Mesendoderm (in vitro differentiated cells): ENCODE results near the gene KNCN.

Experiments
- DNase-seq: peaks from one replicate; pipeline ENCODE4 v3.0.0; 2013
- H2AK5ac ChIP-seq: 2 replicates; pipeline ENCODE4 v1.6.1; 2013; ENCODE audit warnings: low read length, inconsistent platforms
- H2BK120ac ChIP-seq: 2 replicates; pipeline ENCODE4 v1.6.1; 2013; ENCODE audit warnings: low read depth, mild to moderate bottlenecking, low read length, moderate library complexity, mixed read lengths
- H2BK15ac ChIP-seq: replicated peaks from 2 replicates; pipeline ENCODE4 v1.6.1; 2013; ENCODE audit warnings: low read depth, mild to moderate bottlenecking, moderate library complexity
- H2BK5ac ChIP-seq: 2 replicates; pipeline ENCODE4 v1.6.1; 2013; ENCODE audit warnings: low read length, inconsistent platforms
- H3K18ac ChIP-seq: 2 replicates; pipeline ENCODE4 v1.6.1; 2013; ENCODE audit warnings: mild to moderate bottlenecking, low read length, mixed read lengths
- H3K23ac ChIP-seq: one replicate; pipeline ENCODE4 v1.6.1; 2013; ENCODE audit warnings: low read length
- H3K27ac ChIP-seq: 2 replicates; pipeline ENCODE4 v1.5.1; 2013; ENCODE audit warnings: low read depth, mild to moderate bottlenecking, inconsistent platforms, low read length, moderate library complexity
- H3K27me3 ChIP-seq: 2 replicates; pipeline ENCODE4 v1.6.1; 2013; ENCODE audit warnings: low read length, control low read depth, mild to moderate bottlenecking, inconsistent platforms; ENCODE audit not compliant: insufficient read depth, poor library complexity
- H3K36me3 ChIP-seq: 2 replicates; pipeline ENCODE4 v1.6.1; 2013; ENCODE audit warnings: low read length, inconsistent platforms; ENCODE audit not compliant: control insufficient read depth, insufficient read depth
- H3K4ac ChIP-seq: one replicate; pipeline ENCODE4 v1.6.1; 2013; ENCODE audit warnings: low read depth, mild to moderate bottlenecking, low read length, moderate library complexity
- H3K4me1 ChIP-seq: 2 replicates; pipeline ENCODE4 v1.6.1; 2013; ENCODE audit warnings: low read depth, low read length, inconsistent platforms; ENCODE audit not compliant: control insufficient read depth
- H3K4me2 ChIP-seq: 2 replicates; pipeline ENCODE4 v1.6.1; 2013; ENCODE audit warnings: low read length
- H3K4me3 ChIP-seq: 2 replicates; pipeline ENCODE4 v1.5.1; 2013; ENCODE audit warnings: mild to moderate bottlenecking, low read length
- H3K56ac ChIP-seq: one replicate; pipeline ENCODE4 v1.6.1; 2013; ENCODE audit warnings: low read length
- H3K79me1 ChIP-seq: 2 replicates; pipeline ENCODE4 v1.6.1; 2013; ENCODE audit warnings: low read length, inconsistent platforms
- H3K79me2 ChIP-seq: 2 replicates; pipeline ENCODE4 v1.6.1; 2013; ENCODE audit warnings: mild to moderate bottlenecking, low read length; ENCODE audit not compliant: control insufficient read depth, insufficient read depth
- H3K9ac ChIP-seq: 2 replicates; pipeline ENCODE4 v1.6.1; 2013; ENCODE audit warnings: low read length, inconsistent platforms
- H4K5ac ChIP-seq: one replicate; pipeline ENCODE4 v1.6.1; 2013; ENCODE audit warnings: low read length
- H4K8ac ChIP-seq: one replicate; pipeline ENCODE4 v1.6.1; 2013; ENCODE audit warnings: low read depth, mild to moderate bottlenecking, control low read depth, low read length, moderate library complexity
- WGBS: extraction: QIAGEN DNeasy Blood & Tissue Kit; methylation state at CpG from one replicate; pipeline ENCODE4 v1.1.7; 2013; ENCODE audit warnings: low lambda C conversion rate, missing lambda C conversion rate; ENCODE audit not compliant: insufficient coverage; ENCODE audit errors: extremely low coverage; 5-methylcytosine and 5-hydroxymethylcytosine counted together

KNCN gene

DNA sequence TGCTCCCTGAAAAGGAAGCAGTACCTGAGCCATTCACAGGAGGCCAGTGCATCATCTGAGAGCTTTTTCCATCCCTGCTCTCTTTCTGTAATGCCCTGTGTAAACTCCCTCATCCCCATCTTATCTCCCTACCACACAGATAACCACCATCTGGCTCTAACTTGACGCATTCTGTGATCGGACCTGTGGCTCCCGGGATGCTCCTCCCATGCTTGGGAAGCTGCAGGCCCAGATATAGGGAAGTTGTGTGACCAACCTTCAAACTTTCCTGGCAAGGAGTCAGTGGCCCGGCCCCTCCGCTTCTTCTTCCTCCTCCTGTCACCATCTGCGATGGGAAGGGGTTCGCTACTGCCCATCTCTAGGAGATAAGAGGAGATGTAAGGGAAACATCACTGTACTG lies 31.5 kb upstream of the KNCN start:
- Histone ChIP-seq H2BK5ac (no peak overlapping the region), H3K56ac (no peak overlapping the region), H3K23ac (no peak overlapping the region), H3K4me1 (no peaks in the 10 kb centered on the region), H4K5ac (no peak overlapping the region), H2AK5ac (no peak overlapping the region), H3K18ac (no peak overlapping the region), H3K27me3 (no peaks in the 10 kb centered on the region), H3K79me1 (no peaks in the 10 kb centered on the region), H3K79me2 (no peaks in the 10 kb centered on the region), H3K4ac (no peak overlapping the region), H2BK15ac (no peak overlapping the region), H3K36me3 (no peaks in the 10 kb centered on the region), H3K4me2 (no peak overlapping the region), H2BK120ac (no peak overlapping the region), H3K9ac (no peak overlapping the region), H4K8ac (no peak overlapping the region), H3K4me3 (no peak overlapping the region), H3K27ac (no peak overlapping the region)
- DNase-seq = peak; percentile 56
- WGBS = no CpG with 5 or more reads among the region's 7 CpGs

DNA sequence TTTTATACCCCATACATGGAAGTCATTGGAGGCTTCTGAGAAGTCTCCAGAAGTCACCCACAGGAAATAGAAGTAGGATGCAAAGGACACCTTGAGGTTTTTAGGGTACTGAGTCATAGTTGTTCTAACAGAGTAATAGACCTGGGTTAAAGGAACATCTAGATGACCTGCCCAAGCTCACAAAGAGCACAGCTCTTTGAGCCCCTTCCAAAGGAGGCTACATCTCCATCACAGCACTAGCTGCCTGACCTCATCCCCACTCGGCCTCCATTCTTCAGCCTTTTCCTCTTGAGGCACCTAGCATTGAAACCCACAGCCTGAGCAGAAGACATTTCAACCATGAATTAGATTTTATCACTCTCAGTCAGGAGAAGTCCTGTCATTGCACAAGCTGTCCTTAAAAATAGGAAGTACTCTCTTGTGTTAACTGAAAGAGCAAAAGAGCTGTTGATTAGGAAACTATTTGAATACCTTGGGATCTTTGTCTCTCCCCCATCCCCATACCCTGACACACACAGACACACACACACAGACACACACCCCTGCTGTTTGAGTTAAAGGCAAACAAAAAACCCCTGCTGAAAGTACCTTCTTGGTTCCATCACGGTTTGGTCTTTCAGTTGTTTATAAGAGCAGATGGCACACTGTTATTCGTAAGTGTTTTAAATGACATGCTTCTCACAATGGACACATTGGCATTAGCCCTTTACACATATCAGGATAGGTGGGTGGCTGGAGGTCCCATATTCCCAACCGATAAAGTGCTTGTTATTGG lies 30.4 kb upstream of the KNCN start:
- H3K4me3 ChIP-seq = no peak overlapping the region
- no peaks in the 10 kb centered on the region for H3K4me1 ChIP-seq
- no peak overlapping the region for H3K56ac ChIP-seq
- no peak overlapping the region for H3K27ac ChIP-seq
- H3K27me3 ChIP-seq = no peaks in the 10 kb centered on the region
- H3K79me1 ChIP-seq = no peaks in the 10 kb centered on the region
- H3K36me3 ChIP-seq = no peaks in the 10 kb centered on the region
- no peak overlapping the region for H4K8ac ChIP-seq
- H2BK120ac ChIP-seq = no peak overlapping the region
- no peak overlapping the region for H2AK5ac ChIP-seq
- H3K9ac ChIP-seq = no peak overlapping the region
- H3K4me2 ChIP-seq = no peak overlapping the region
- no peak overlapping the region for H4K5ac ChIP-seq
- H2BK15ac ChIP-seq = no peak overlapping the region
- no peak overlapping the region for H3K23ac ChIP-seq
- H2BK5ac ChIP-seq = no peak overlapping the region
- H3K18ac ChIP-seq = no peak overlapping the region
- no peak overlapping the region for H3K4ac ChIP-seq
- no peak for DNase-seq
- H3K79me2 ChIP-seq = no peaks in the 10 kb centered on the region
- WGBS = no CpG with 5 or more reads among the region's 4 CpGs

DNA sequence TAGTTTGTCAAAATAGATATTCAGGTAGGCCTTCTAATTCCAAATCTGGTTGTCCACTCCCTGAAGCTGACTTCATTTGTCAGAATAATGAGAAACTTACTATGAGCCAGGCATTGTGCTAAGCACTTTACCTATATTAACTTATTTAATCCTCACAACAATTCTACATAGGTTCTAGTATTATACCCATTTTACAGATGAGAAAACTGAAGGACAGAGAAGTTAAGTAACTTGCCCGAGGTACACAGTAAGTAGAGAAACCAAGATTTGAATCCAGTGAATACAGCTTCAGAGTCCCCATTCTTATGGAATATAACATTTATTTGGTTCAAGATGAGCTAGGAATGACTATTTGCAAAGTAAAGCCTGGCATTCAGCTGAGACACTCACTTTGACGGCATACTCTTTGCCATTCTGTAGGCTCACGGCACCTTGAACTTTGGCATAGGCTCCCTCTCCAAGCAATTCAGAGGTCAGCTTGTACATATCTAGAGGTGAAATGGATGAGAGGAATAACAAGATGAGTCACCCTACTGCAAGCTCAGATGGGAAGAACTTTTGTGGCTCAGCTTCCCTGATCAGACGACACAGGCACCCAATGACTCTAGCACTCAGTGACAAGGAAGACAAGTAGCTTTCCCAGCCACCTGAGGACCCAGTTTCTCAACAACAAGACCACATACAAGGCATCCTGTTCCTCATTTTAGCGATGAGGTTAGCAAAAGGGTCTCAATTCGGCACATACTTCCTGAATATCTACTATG lies 28.9 kb upstream of the KNCN start:
- Histone ChIP-seq H3K4me3 (no peak overlapping the region), H4K8ac (no peak overlapping the region), H3K9ac (no peak overlapping the region), H2BK5ac (no peak overlapping the region), H3K18ac (no peak overlapping the region), H3K27ac (no peak overlapping the region), H3K4me2 (no peak overlapping the region), H4K5ac (no peak overlapping the region), H3K4me1 (no peaks in the 10 kb centered on the region), H2BK15ac (no peak overlapping the region), H3K79me1 (no peaks in the 10 kb centered on the region), H3K36me3 (no peaks in the 10 kb centered on the region), H2AK5ac (no peak overlapping the region), H3K56ac (no peak overlapping the region), H2BK120ac (no peak overlapping the region), H3K79me2 (no peaks in the 10 kb centered on the region), H3K27me3 (no peaks in the 10 kb centered on the region), H3K4ac (no peak overlapping the region), H3K23ac (no peak overlapping the region)
- WGBS = no CpG with 5 or more reads among the region's 6 CpGs
- DNase-seq = no peak

DNA sequence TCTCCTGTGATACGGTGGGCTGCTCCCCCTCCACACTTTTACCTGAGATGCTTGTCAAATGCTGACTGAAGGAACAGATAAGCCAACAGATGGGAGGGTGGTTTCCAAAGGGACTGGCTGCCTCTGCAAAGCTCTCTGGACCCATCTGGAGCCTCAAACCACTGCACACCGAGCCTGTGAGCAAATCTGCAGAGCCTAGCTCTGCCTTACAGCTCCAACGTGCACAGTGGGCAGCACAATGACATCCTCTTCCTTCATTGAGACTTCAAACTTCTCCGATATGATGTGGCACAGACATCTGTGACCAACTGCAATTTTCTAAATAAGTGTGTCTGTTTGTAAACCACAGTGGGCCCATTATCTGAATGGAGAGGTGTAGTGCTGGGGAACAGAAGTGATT lies 26.2 kb upstream of the KNCN start:
- Histone ChIP-seq H2AK5ac (no peak overlapping the region), H4K5ac (no peak overlapping the region), H3K4me1 (no peaks in the 10 kb centered on the region), H2BK120ac (no peak overlapping the region), H3K56ac (no peak overlapping the region), H3K4ac (no peak overlapping the region), H3K18ac (no peak overlapping the region), H3K27me3 (no peaks in the 10 kb centered on the region), H2BK5ac (no peak overlapping the region), H3K23ac (no peak overlapping the region), H3K27ac (no peak overlapping the region), H2BK15ac (no peak overlapping the region), H3K4me2 (no peak overlapping the region), H3K36me3 (no peaks in the 10 kb centered on the region), H3K9ac (no peak overlapping the region), H3K79me2 (no peaks in the 10 kb centered on the region), H4K8ac (no peak overlapping the region), H3K79me1 (no peaks in the 10 kb centered on the region), H3K4me3 (no peak overlapping the region)
- DNase-seq = no peak
- WGBS = no CpG with 5 or more reads among the region's 4 CpGs

DNA sequence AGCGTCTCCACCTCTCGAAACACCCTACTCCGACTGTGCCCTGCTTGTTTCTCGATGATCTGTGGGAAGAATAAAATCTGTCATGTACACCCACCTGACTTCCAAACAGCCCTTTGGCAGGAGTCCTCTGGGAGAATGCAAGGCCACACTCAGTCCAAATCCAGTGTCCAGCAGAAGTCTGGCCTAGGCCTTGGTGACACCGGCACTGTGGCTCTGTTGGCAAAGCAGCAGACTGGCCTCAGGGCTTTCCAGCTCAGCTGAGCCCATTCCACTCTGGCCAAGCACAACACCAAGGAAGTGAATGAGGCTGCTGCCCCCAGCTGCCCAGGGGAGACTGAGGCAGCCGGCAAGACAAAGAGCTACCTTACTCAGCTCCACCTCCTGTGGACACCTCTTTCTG lies 25.1 kb upstream of the KNCN start:
- H2BK15ac ChIP-seq = no peak overlapping the region
- H2BK120ac ChIP-seq = no peak overlapping the region
- H3K56ac ChIP-seq = no peak overlapping the region
- no peak overlapping the region for H3K4me2 ChIP-seq
- H3K23ac ChIP-seq = peak overlapping the region; percentile 56
- H3K9ac ChIP-seq = no peak overlapping the region
- no peak overlapping the region for H4K8ac ChIP-seq
- no peaks in the 10 kb centered on the region for H3K4me1 ChIP-seq
- H3K18ac ChIP-seq = no peak overlapping the region
- H3K79me2 ChIP-seq = no peaks in the 10 kb centered on the region
- WGBS = no CpG with 5 or more reads among the region's 6 CpGs
- no peak overlapping the region for H3K27ac ChIP-seq
- no peak overlapping the region for H2AK5ac ChIP-seq
- H3K4ac ChIP-seq = no peak overlapping the region
- DNase-seq = no peak
- no peaks in the 10 kb centered on the region for H3K27me3 ChIP-seq
- no peaks in the 10 kb centered on the region for H3K79me1 ChIP-seq
- H2BK5ac ChIP-seq = no peak overlapping the region
- no peak overlapping the region for H4K5ac ChIP-seq
- no peak overlapping the region for H3K4me3 ChIP-seq
- no peaks in the 10 kb centered on the region for H3K36me3 ChIP-seq
